Upper lobe of left lung (tissue), 6 donors: ENCODE measurements around the gene PCARE. TPM values are rescaled to one million over a fixed set of nuclear protein-coding genes. Genes with fewer than 3 reads are reported as not detected.

Source experiments
- ATAC-seq, 2 donors: fragments of 200-7000 bp; cut with Tn5 transposase; one replicate each; pipeline ENCODE4 v1.9.1; 2022; ENCODE audit warnings: mild to moderate bottlenecking in 2 of 2, moderate library complexity in 2 of 2; ENCODE audit not compliant: low FRiP score in 2 of 2
- DNase-seq, 2 donors: peaks; one replicate each; pipeline ENCODE4 v3.0.0-alpha.2; 2019 to 2020
- H3K27ac ChIP-seq, 4 donors: fragments of 200-600 bp; sonication (generic); one replicate each; pipeline ENCODE4 v1.5.1; 2016 to 2019
- H3K27me3 ChIP-seq, 4 donors: fragments of 200-600 bp; sonication (generic); one replicate each; pipeline ENCODE4 v1.5.1; 2017 to 2019
- H3K36me3 ChIP-seq, 4 donors: fragments of 200-600 bp; sonication (generic); one replicate each; pipeline ENCODE4 v1.5.1; 2016 to 2019
- H3K4me1 ChIP-seq, 4 donors: fragments of 200-600 bp; sonication (generic); one replicate each; pipeline ENCODE4 v1.5.1; 2018 to 2019
- H3K4me3 ChIP-seq, 4 donors: fragments of 200-600 bp; sonication (generic); one replicate each; pipeline ENCODE4 v1.5.1; 2017 to 2019; ENCODE audit warnings: mild to moderate bottlenecking in 2 of 4, moderate library complexity in 1 of 4
- H3K9me3 ChIP-seq, 4 donors: fragments of 200-600 bp; sonication (generic); one replicate each; pipeline ENCODE4 v1.5.1; 2018 to 2019
- CTCF ChIP-seq, 6 experiments: fragments of 450-650 bp in 4 of 6; fragments of 200-600 bp in 2 of 6; sonication (generic) in 2 of 6; IDR thresholded peaks; one replicate each; pipeline ENCODE4 v1.5.1; 2016 to 2019; ENCODE audit warnings: antibody characterized with exemption in 6 of 6
- EP300 ChIP-seq, 4 donors: sonication (generic); formaldehyde crosslinking; IDR thresholded peaks; one replicate each; pipeline ENCODE4 v1.5.1; 2017; ENCODE audit warnings: antibody characterized with exemption in 4 of 4, control low read depth in 2 of 4
- POLR2A ChIP-seq, 4 donors: fragments of 450-650 bp; IDR thresholded peaks; one replicate each; pipeline ENCODE4 v1.5.1; 2016 to 2017; ENCODE audit warnings: antibody characterized with exemption in 4 of 4, mild to moderate bottlenecking in 2 of 4
- POLR2AphosphoS5 ChIP-seq, 2 donors: sonication (generic); formaldehyde crosslinking; IDR thresholded peaks; one replicate each; pipeline ENCODE4 v1.5.1; 2017; ENCODE audit warnings: antibody characterized with exemption in 2 of 2
- WGBS, 2 donors: methylation state at CpG; one replicate each; pipeline ENCODE4 v1.1.5; 2017 to 2018; 5-methylcytosine and 5-hydroxymethylcytosine counted together
- total RNA-seq, 6 donors: library from RNA; depleted of rRNA in 4 of 6; stranded (reverse); fragments of >200 nt in 4 of 6; gene quantifications; one replicate each; pipeline versions ENCODE4 v1.1.0 to v1.2.1, GENCODE V29; 2016 to 2021
- donor health status: DM: no; HTN: no; CAD: no; lungs with moderate emphysema.
- donor health status: DM: no; HTN: yes; CAD: no; lungs with severe emphysema.

Gene PCARE
- total RNA-seq, 6 donors from 2014 or later: 0.15 to 0.71 (median 0.55) TPM; not detected in 2

GRCh38 chr2:29041161-29041660 is 33.1 kb downstream of the PCARE start:
- H3K4me1 ChIP-seq: no peaks in the 10 kb centered on the region
- no peaks in the 10 kb centered on the region for H3K9me3 ChIP-seq
- 88 to 96% methylated on average over 9 of the region's 9 CpGs for WGBS, 2 donors
- no peaks in the 10 kb centered on the region for H3K27me3 ChIP-seq
- no peak overlapping the region for H3K27ac ChIP-seq
- H3K4me3 ChIP-seq: no peak overlapping the region
- ATAC-seq (no peak), DNase-seq (no peak)
- no peak for TF ChIP-seq CTCF (IDR thresholded peaks at IDR 0.05)
- no peak for TF ChIP-seq POLR2AphosphoS5 (IDR thresholded peaks at IDR 0.05)
- no peak for TF ChIP-seq EP300 (IDR thresholded peaks at IDR 0.05)
- no peak for TF ChIP-seq POLR2A (IDR thresholded peaks at IDR 0.05)
- H3K36me3 ChIP-seq: no peaks in the 10 kb centered on the region

GRCh38 chr2:29040552-29040951 is 33.8 kb downstream of the PCARE start:
- DNase-seq (no peak), ATAC-seq (no peak)
- H3K27ac ChIP-seq: no peak overlapping the region
- H3K4me1 ChIP-seq: no peaks in the 10 kb centered on the region
- TF ChIP-seq POLR2A (IDR thresholded peaks at IDR 0.05): no peak
- no peak for TF ChIP-seq CTCF (IDR thresholded peaks at IDR 0.05)
- TF ChIP-seq POLR2AphosphoS5 (IDR thresholded peaks at IDR 0.05): no peak
- TF ChIP-seq EP300 (IDR thresholded peaks at IDR 0.05): no peak
- no peaks in the 10 kb centered on the region for H3K27me3 ChIP-seq
- no peaks in the 10 kb centered on the region for H3K36me3 ChIP-seq
- no peaks in the 10 kb centered on the region for H3K9me3 ChIP-seq
- WGBS, 2 donors: 76 to 85% methylated on average over 6 of the region's 6 CpGs
- no peak overlapping the region for H3K4me3 ChIP-seq

DNA sequence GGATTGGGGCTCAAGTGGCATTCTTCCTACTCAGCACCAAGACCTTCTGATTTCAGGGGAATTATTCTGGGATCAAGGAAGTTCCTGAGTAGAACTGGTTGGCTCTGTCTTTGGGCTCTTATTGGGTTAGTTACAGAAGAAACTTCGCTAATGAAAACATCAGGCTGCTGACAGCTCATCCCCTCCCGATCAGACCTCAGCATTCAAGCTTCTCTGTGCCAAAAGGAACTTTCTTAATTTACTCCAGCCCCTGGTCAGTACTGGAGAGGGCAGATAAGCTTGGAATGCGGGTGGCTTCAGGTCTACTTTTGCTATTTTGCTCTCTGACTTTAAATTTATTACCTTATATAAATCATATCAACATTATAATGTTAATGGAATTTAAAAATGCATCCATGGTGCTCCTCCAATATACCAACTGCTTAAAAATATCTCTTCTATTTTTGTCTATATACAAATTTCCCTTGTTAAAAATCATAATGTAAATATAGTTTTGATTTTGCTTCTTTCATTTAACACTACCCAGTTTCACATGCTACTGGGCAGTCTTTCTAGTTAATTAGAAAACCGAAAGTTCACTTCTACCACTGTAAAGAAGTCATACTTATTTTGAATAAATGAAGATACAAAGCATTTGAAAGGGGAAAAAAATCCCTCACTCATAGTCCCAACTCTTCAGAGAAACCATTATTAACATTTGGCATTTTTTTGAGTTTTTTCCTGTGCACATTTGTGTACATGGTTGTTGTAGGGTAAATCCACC is 34.4 kb downstream of the PCARE start:
- Histone ChIP-seq H3K27me3 (no peaks in the 10 kb centered on the region), H3K4me3 (no peak overlapping the region), H3K27ac (no peak overlapping the region), H3K9me3 (no peaks in the 10 kb centered on the region), H3K4me1 (no peaks in the 10 kb centered on the region), H3K36me3 (no peaks in the 10 kb centered on the region)
- ATAC-seq: no peak
- TF ChIP-seq EP300 (IDR thresholded peaks at IDR 0.05) (no peak), POLR2AphosphoS5 (IDR thresholded peaks at IDR 0.05) (no peak), POLR2A (IDR thresholded peaks at IDR 0.05) (no peak), CTCF (IDR thresholded peaks at IDR 0.05) (no peak)
- no peak for DNase-seq
- 56 to 67% methylated on average over 4 of the region's 4 CpGs for WGBS, 2 donors

DNA sequence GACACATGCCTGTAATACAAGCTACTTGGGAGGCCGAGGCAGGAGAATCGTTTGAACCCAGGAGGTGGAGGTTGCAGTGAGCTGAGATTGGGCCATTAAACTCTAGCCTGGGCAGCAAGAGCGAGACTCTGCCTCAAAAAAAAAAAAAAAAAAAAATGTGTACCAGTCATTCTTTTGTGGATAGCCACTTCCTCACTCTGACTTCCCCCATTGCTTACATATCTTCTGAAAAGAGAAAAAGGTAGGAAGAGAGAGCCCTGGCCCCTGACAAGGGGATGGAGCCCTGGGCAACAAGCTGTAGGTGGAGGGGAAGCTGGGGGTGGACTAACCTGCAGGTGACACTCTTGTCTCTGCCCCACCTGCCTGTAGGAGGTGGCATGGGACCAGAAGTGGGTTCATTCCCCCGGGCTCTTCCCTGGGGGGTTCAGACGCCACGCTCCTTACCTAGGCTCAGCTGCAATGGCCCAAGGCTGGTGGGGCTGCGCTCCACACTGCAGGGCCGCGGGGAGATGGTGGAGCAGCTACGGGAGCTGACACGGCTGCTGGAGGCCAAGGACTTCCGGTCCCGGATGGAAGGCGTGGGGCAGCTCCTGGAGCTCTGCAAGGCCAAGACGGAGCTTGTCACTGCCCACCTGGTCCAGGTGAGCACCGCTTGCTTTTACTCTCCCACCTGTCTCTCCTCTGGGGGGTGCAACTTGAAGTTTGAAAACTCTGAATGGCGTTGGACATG is 39.1 kb downstream of the PCARE start:
- ATAC-seq (peak in 1 of 2 donors; percentile 15), DNase-seq (peak in 1 of 2 donors; percentile 70)
- H3K4me1 ChIP-seq: no peaks in the 10 kb centered on the region
- H3K9me3 ChIP-seq: no peaks in the 10 kb centered on the region
- no peaks in the 10 kb centered on the region for H3K27me3 ChIP-seq
- 91 to 94% methylated on average over 11 to 17 of the region's 17 CpGs for WGBS, 2 donors
- no peak for TF ChIP-seq POLR2AphosphoS5 (IDR thresholded peaks at IDR 0.05)
- TF ChIP-seq POLR2A (IDR thresholded peaks at IDR 0.05): no peak
- no peak for TF ChIP-seq CTCF (IDR thresholded peaks at IDR 0.05)
- TF ChIP-seq EP300 (IDR thresholded peaks at IDR 0.05): no peak
- no peak overlapping the region for H3K4me3 ChIP-seq
- H3K27ac ChIP-seq: no peak overlapping the region
- no peaks in the 10 kb centered on the region for H3K36me3 ChIP-seq
